SU-DHL-6 (cell line): ENCODE results near the gene PPP2R2D.

ENCODE experiments used
- H2AFZ ChIP-seq: fragments of 200-600 bp; sonication (generic); 2 replicates; pipeline ENCODE4 v1.6.1; 2014; ENCODE audit warnings: low read depth, mild to moderate bottlenecking, moderate library complexity, mixed read lengths, antibody characterized with exemption, low read length; ENCODE audit not compliant: severe bottlenecking
- H3F3A ChIP-seq: fragments of 200-600 bp; shearing (Covaris generic); 2 replicates; pipeline ENCODE4 v1.6.0; 2016; ENCODE audit warnings: antibody characterized with exemption, mild to moderate bottlenecking; ENCODE audit not compliant: insufficient read depth
- H3K27ac ChIP-seq: fragments of 200-600 bp; sonication (generic); 2 replicates; pipeline ENCODE4 v1.5.1; 2016; ENCODE audit warnings: low read depth, mild to moderate bottlenecking, low read length, moderate library complexity, mixed read lengths
- H3K27me3 ChIP-seq: fragments of 200-600 bp; sonication (generic), shearing (Covaris generic); 2 replicates; pipeline ENCODE4 v1.6.0; 2014; ENCODE audit warnings: mild to moderate bottlenecking, low read length
- H3K36me3 ChIP-seq: fragments of 200-600 bp; sonication (generic); 2 replicates; pipeline ENCODE4 v1.6.1; 2014; ENCODE audit warnings: mild to moderate bottlenecking, low read length, mixed read lengths
- H3K4me2 ChIP-seq: fragments of 300-600, 200-600 bp; shearing (Covaris generic), sonication (generic); 2 replicates; pipeline ENCODE4 v1.6.0; 2014; ENCODE audit warnings: low read length, low read depth, mild to moderate bottlenecking; ENCODE audit not compliant: poor library complexity, severe bottlenecking
- H3K4me3 ChIP-seq: fragments of 200-600 bp; sonication (generic); 2 replicates; pipeline ENCODE4 v1.5.1; 2014; ENCODE audit warnings: antibody characterized with exemption, low read length, mild to moderate bottlenecking, mixed read lengths; ENCODE audit not compliant: insufficient read depth, poor library complexity, severe bottlenecking
- H3K79me2 ChIP-seq: fragments of 200-600 bp; sonication (generic); 2 replicates; pipeline ENCODE4 v1.6.1; 2014; ENCODE audit warnings: mild to moderate bottlenecking, low read length, moderate library complexity; ENCODE audit not compliant: insufficient read depth
- H3K9ac ChIP-seq: fragments of 200-600 bp; sonication (generic); 2 replicates; pipeline ENCODE4 v1.7.0; 2014; ENCODE audit warnings: mild to moderate bottlenecking, low read length
- H3K9me2 ChIP-seq: fragments of 200-600 bp; sonication (generic); replicated peaks from 2 replicates; pipeline ENCODE4 v1.6.1; 2014; ENCODE audit warnings: low read length; ENCODE audit not compliant: insufficient read depth
- H3K9me3 ChIP-seq: fragments of 200-600 bp; sonication (generic); 2 replicates; pipeline ENCODE4 v1.6.1; 2014; ENCODE audit warnings: low read length, mixed read lengths; ENCODE audit not compliant: insufficient read depth
- H4K20me1 ChIP-seq: fragments of 200-600 bp; sonication (generic); 2 replicates; pipeline ENCODE4 v1.6.1; 2014; ENCODE audit warnings: low read depth, mild to moderate bottlenecking, antibody characterized with exemption, low read length, moderate library complexity, mixed read lengths
- EZH2phosphoT487 ChIP-seq: fragments of 200-600 bp; sonication (generic), shearing (Covaris generic); conservative IDR thresholded peaks from 2 replicates; pipeline ENCODE4 v1.6.1; 2018; ENCODE audit warnings: mild to moderate bottlenecking, antibody characterized with exemption, low read length, moderate library complexity, mixed read lengths
- TF ChIP-seq, protein P1 (sequence below): fragments of 200-600 bp; sonication (generic); IDR thresholded peaks from one replicate; pipeline ENCODE4 v1.5.1; 2017; ENCODE audit warnings: antibody characterized with exemption, mild to moderate bottlenecking, low read length, moderate library complexity; ENCODE audit not compliant: insufficient read depth, poor library complexity, severe bottlenecking

The PPP2R2D gene

DNA sequence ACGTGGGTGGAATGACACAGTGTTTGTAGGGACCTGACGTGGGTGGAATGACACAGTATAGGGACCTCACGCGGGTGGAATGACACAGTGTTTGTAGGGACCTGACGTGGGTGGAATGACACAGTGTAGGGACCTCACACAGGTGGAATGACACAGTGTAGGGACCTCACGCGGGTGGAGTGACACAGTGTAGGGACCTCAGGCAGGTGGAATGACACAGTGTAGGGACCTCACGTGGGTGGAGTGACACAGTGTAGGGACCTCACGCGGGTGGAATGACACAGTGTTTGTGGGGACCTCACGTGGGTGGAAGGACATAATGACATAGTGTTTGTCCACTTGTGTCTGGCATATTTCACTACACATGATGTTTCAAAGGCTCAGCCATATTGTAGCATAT, 19.3 kb downstream of the PPP2R2D start:
- H3K36me3 ChIP-seq: peaks cover 4% of the 10 kb centered on the region; the same call in 1 of the 2 replicates
- H3K9me3 ChIP-seq: peaks cover 3% of the 10 kb centered on the region; the same call in 1 of the 2 replicates
- H3K9ac ChIP-seq: no peak overlapping the region
- H2AFZ ChIP-seq: no peak overlapping the region
- no peak overlapping the region for H3K27ac ChIP-seq
- peaks cover 12% of the 10 kb centered on the region; the same call in 1 of the 2 replicates for H4K20me1 ChIP-seq
- H3K4me2 ChIP-seq: no peak overlapping the region
- no peaks in the 10 kb centered on the region for H3K27me3 ChIP-seq
- no peak overlapping the region for H3K4me3 ChIP-seq
- H3K9me2 ChIP-seq: no peaks in the 10 kb centered on the region
- H3K79me2 ChIP-seq: peaks cover 65% of the 10 kb centered on the region
- no peaks in the 10 kb centered on the region for H3F3A ChIP-seq
- no peak for TF ChIP-seq EZH2phosphoT487
- TF ChIP-seq, protein P1, sequence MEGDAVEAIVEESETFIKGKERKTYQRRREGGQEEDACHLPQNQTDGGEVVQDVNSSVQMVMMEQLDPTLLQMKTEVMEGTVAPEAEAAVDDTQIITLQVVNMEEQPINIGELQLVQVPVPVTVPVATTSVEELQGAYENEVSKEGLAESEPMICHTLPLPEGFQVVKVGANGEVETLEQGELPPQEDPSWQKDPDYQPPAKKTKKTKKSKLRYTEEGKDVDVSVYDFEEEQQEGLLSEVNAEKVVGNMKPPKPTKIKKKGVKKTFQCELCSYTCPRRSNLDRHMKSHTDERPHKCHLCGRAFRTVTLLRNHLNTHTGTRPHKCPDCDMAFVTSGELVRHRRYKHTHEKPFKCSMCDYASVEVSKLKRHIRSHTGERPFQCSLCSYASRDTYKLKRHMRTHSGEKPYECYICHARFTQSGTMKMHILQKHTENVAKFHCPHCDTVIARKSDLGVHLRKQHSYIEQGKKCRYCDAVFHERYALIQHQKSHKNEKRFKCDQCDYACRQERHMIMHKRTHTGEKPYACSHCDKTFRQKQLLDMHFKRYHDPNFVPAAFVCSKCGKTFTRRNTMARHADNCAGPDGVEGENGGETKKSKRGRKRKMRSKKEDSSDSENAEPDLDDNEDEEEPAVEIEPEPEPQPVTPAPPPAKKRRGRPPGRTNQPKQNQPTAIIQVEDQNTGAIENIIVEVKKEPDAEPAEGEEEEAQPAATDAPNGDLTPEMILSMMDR: no peak

- TF ChIP-seq, protein P1: no peak
- no peak for TF ChIP-seq EZH2phosphoT487
- Histone ChIP-seq H3K79me2 (peaks cover 65% of the 10 kb centered on the region), H2AFZ (no peak overlapping the region), H3K27ac (no peak overlapping the region), H3K9me3 (peaks cover 3% of the 10 kb centered on the region; the same call in 1 of the 2 replicates), H3K9me2 (no peaks in the 10 kb centered on the region), H4K20me1 (peaks cover 8% of the 10 kb centered on the region; the same call in 1 of the 2 replicates), H3K27me3 (no peaks in the 10 kb centered on the region), H3K4me3 (no peak overlapping the region), H3K4me2 (no peak overlapping the region), H3K36me3 (peaks cover 4% of the 10 kb centered on the region; the same call in 1 of the 2 replicates), H3K9ac (no peak overlapping the region), H3F3A (no peaks in the 10 kb centered on the region)
These were observed 19.9 kb downstream of the PPP2R2D start for GRCh38 chr10:131920693-131921092.

GRCh38 chr10:131921184-131921583, 20.4 kb downstream of the PPP2R2D start:
- H3K9ac ChIP-seq: no peak overlapping the region
- H3K36me3 ChIP-seq: peaks cover 4% of the 10 kb centered on the region; the same call in 1 of the 2 replicates
- H3K9me3 ChIP-seq: peaks cover 3% of the 10 kb centered on the region; the same call in 1 of the 2 replicates
- H3K27ac ChIP-seq: no peak overlapping the region
- no peaks in the 10 kb centered on the region for H3F3A ChIP-seq
- no peaks in the 10 kb centered on the region for H3K9me2 ChIP-seq
- no peak overlapping the region for H3K4me3 ChIP-seq
- no peak overlapping the region for H2AFZ ChIP-seq
- no peak overlapping the region for H3K4me2 ChIP-seq
- 0 out of 2 replicates have a peak, but pooled peaks cover 3% of the 10 kb centered on the region for H4K20me1 ChIP-seq
- TF ChIP-seq, protein P1: no peak
- H3K79me2 ChIP-seq: peaks cover 65% of the 10 kb centered on the region
- no peaks in the 10 kb centered on the region for H3K27me3 ChIP-seq
